Measurements from ENCODE around the gene STH.

The STH gene

DNA sequence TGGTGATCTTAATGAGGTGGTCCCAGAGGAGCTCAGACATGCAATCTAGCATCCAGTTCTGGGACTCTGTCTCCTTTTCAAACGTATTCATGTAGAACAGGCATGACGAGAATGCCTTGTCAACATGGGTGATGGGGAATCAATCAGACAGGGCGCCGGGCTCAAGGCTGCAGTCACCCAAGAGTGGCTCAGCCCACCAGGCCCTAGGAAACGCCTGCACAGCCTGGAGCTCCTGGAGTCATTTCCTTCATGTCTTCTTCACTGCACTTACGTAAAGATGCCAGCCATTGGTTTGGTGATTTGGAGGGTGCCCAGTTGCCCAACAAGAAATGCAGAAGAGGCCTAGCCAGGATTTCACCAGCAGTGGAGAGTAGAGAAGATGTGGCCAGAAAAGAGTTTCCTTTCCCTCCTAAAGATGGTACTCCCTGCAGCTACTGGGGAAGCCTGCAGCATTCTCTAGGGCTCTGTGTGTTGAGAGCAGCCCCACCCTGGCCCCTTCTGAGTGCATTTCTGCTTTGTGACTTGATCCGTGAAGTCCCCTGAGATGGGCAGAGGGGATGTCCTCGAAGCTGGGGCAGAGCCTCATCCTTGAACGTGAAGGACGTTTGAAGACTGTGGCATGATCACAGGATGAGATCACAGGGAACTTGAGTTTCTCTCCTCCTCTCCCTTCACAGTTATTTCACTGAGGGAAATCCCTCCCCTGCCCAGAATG, 24.0 kb upstream of the STH start:
- no peak for DNase-seq (ENCODE audit: low spot score)
- TF ChIP-seq, protein P1, sequence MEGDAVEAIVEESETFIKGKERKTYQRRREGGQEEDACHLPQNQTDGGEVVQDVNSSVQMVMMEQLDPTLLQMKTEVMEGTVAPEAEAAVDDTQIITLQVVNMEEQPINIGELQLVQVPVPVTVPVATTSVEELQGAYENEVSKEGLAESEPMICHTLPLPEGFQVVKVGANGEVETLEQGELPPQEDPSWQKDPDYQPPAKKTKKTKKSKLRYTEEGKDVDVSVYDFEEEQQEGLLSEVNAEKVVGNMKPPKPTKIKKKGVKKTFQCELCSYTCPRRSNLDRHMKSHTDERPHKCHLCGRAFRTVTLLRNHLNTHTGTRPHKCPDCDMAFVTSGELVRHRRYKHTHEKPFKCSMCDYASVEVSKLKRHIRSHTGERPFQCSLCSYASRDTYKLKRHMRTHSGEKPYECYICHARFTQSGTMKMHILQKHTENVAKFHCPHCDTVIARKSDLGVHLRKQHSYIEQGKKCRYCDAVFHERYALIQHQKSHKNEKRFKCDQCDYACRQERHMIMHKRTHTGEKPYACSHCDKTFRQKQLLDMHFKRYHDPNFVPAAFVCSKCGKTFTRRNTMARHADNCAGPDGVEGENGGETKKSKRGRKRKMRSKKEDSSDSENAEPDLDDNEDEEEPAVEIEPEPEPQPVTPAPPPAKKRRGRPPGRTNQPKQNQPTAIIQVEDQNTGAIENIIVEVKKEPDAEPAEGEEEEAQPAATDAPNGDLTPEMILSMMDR (IDR thresholded peaks at IDR 0.05; ENCODE audit: extremely low read depth, missing control alignments), result no peak

DNA sequence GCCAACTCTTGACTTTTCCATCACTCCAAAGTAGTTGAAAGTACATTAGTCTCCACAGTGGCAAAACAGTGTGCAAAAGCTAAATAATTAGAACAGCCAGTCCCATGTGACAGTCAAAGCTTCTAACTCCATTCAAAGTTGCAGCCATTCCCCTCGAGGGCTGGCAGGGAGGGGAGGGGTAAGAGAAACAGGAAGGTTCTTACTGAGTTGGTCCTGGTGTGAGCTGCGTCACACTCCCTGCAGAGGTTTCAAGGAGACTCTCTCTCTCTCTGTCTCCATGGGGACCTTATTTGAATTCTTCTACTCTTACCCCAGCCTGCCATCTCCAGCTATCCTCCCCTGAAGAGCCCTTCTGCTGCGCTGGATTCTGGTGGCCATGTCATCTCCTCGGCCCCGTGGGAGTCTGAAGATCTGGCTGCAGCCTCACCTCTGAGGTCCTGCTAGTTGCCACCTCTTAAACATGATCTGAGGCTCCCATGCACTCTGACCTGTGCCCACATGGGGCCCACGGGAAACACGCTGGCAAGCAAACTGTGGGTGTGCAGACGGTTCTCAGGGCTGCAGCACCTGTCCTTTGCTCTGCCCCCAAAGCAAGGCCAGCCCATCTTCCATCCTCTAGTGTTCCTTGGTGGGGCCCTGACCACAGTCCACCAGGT, 23.3 kb upstream of the STH start:
- TF ChIP-seq, protein P1 (IDR thresholded peaks at IDR 0.05; ENCODE audit: extremely low read depth, missing control alignments), result no peak
- no peak for DNase-seq (ENCODE audit: low spot score)

DNA sequence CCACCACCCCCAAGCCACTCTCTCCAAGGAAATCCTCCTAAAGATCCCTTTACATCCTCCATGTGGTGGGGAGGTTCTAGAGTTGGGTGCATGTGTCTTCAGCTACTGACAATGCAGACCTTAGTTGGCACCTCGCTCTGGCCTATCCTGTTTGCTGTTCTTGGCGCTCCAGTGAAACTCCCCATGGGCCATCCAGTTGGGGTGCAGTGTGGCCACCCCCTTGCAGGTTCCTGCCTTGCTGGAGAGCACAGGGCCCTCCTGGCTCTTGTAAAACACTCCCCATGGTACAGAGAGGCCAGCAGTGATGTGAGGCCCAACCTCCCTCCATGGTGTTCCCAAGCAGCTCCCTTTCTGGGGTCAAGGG, 22.7 kb upstream of the STH start:
- TF ChIP-seq, protein P1 (IDR thresholded peaks at IDR 0.05; ENCODE audit: extremely low read depth, missing control alignments), result no peak
- DNase-seq (ENCODE audit: low spot score), result no peak

DNA sequence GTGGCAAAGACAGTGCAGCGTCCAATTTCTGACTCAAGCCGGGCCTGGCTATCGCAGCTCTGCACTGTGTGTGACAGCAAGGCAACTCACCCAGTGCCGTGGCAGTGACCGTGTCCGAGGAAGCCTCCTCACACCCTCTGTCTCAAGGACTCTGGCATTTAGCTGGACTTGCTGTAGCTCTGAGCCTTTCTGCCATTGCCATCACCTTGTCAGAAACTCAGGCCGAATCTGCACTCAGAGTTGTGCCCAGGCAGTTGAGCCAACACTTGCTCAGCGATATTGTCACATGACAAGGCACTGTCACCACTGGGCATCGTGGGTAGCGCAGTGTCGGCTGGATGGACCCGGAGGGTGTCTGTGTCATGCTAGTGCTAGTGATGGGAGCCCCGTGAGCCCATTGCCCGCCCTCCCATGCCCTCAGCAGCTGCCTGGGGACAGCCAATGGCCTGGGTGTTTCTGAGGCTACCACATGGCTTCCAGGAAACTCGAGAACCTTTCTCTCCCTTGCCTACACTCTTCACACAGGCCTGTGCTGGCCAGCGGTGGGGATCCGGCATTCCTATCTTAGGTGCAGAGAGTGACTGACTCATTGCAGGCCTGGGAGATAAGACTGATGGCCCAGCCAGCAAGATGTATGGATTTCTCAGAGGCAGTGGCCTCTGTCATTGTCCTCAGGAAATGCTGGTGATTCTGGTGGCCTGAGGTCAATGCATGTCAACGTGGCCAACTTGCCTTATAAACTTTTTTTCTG, 22.1 kb upstream of the STH start:
- TF ChIP-seq, protein P1 (IDR thresholded peaks at IDR 0.05; ENCODE audit: extremely low read depth, missing control alignments), result no peak
- DNase-seq (ENCODE audit: low spot score), result no peak

DNA sequence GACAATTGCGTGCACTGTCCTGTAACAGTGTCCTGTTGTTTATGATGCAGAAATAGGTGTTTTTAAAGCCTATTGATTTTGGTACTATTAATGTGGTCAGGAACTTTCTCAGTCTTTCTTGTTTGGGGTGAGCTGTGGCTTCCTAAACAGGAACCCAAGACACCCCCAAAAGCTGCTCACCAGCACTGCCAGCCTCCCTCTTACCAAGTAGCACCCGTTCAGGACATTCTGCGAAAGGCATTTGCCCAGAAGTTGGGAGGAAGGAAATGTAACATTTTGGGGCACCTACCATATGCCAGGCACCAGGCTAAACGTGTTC, 21.6 kb upstream of the STH start:
- DNase-seq (ENCODE audit: low spot score), result no peak
- TF ChIP-seq, protein P1 (IDR thresholded peaks at IDR 0.05; ENCODE audit: extremely low read depth, missing control alignments), result no peak

DNA sequence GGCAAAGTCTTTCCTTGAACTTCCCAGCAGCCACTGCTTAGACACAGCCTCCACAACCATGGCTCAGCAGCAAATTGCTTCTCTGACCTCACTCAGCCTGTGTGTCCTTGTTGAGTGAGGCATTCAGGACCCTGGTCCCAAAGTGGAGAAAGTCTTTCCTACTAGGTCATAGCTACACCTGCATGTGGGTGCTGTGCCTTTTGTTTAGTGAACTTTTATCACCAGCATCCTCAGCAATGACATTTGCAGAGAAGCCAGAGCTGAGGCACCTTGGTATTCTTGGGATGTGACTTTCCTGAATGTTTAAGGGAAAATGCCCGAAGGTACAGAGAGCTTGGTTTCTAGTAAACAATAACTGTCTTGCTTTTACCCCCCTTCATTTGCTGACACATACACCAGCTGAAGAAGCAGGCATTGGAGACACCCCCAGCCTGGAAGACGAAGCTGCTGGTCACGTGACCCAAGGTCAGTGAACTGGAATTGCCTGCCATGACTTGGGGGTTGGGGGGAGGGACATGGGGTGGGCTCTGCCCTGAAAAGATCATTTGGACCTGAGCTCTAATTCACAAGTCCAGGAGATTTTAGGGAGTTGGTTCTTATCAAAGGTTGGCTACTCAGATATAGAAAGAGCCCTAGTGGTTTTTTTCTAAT, 20.9 kb upstream of the STH start:
- TF ChIP-seq, protein P1 (IDR thresholded peaks at IDR 0.05; ENCODE audit: extremely low read depth, missing control alignments), result no peak
- DNase-seq (ENCODE audit: low spot score), result no peak

DNA sequence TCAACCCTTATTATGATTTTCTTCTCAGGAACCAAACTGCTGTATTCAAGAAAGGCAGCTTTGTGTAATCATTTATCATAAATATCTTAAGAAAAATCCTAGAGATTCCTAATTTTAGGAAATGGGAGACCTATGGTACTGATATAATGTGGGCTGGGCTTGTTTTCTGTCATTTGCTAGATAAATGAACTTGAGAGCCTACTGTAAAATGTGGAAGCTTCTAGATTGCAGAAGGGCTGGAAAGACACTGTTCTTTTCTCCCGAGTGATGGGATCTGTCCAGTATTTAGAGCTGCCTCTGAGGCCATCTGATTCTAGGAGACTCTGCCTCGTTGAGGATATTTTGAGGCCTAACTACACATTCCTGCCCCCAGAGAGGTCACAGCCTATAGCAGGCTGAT, 19.9 kb upstream of the STH start:
- DNase-seq (ENCODE audit: low spot score), result no peak
- TF ChIP-seq, protein P1 (IDR thresholded peaks at IDR 0.05; ENCODE audit: extremely low read depth, missing control alignments), result no peak
